ENCODE measurements around the gene ECHS1.

DNA sequence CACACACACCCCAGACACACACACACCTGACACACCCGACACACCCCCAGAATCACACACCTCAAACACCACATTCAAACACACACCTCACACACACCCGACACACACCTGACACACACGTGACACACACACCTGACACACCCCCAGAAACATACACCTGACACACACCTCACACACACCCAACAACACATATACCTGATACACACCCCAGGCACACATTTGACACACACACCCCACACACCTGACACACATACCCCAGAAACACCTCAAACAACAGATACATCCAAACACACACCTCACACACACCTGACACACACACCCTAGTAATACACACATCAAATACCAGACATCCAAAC is 35.8 kb downstream of the ECHS1 start:
- TF ChIP-seq, protein P1, sequence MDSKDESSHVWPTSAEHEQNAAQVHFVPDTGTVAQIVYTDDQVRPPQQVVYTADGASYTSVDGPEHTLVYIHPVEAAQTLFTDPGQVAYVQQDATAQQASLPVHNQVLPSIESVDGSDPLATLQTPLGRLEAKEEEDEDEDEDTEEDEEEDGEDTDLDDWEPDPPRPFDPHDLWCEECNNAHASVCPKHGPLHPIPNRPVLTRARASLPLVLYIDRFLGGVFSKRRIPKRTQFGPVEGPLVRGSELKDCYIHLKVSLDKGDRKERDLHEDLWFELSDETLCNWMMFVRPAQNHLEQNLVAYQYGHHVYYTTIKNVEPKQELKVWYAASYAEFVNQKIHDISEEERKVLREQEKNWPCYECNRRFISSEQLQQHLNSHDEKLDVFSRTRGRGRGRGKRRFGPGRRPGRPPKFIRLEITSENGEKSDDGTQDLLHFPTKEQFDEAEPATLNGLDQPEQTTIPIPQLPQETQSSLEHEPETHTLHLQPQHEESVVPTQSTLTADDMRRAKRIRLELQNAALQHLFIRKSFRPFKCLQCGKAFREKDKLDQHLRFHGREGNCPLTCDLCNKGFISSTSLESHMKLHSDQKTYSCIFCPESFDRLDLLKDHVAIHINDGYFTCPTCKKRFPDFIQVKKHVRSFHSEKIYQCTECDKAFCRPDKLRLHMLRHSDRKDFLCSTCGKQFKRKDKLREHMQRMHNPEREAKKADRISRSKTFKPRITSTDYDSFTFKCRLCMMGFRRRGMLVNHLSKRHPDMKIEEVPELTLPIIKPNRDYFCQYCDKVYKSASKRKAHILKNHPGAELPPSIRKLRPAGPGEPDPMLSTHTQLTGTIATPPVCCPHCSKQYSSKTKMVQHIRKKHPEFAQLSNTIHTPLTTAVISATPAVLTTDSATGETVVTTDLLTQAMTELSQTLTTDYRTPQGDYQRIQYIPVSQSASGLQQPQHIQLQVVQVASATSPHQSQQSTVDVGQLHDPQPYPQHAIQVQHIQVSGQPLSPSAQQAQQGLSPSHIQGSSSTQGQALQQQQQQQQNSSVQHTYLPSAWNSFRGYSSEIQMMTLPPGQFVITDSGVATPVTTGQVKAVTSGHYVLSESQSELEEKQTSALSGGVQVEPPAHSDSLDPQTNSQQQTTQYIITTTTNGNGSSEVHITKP (tag by site-specific recombination; IDR thresholded peaks at IDR 0.05): no peak
- TF ChIP-seq, protein P2, sequence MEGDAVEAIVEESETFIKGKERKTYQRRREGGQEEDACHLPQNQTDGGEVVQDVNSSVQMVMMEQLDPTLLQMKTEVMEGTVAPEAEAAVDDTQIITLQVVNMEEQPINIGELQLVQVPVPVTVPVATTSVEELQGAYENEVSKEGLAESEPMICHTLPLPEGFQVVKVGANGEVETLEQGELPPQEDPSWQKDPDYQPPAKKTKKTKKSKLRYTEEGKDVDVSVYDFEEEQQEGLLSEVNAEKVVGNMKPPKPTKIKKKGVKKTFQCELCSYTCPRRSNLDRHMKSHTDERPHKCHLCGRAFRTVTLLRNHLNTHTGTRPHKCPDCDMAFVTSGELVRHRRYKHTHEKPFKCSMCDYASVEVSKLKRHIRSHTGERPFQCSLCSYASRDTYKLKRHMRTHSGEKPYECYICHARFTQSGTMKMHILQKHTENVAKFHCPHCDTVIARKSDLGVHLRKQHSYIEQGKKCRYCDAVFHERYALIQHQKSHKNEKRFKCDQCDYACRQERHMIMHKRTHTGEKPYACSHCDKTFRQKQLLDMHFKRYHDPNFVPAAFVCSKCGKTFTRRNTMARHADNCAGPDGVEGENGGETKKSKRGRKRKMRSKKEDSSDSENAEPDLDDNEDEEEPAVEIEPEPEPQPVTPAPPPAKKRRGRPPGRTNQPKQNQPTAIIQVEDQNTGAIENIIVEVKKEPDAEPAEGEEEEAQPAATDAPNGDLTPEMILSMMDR (tag by site-specific recombination; IDR thresholded peaks at IDR 0.05): no peak
- TF ChIP-seq ZNF274 (IDR thresholded peaks at IDR 0.05; ENCODE audit: low read length) (no peak), ZNF274 (tag by site-specific recombination; IDR thresholded peaks at IDR 0.05; ENCODE audit: borderline replicate concordance) (peak; percentile 30; the same call in 1 of the 2 replicates), ZNF561 (tag by site-specific recombination; IDR thresholded peaks at IDR 0.05; ENCODE audit: borderline replicate concordance) (no peak), BCL11A (tag by site-specific recombination; IDR thresholded peaks at IDR 0.05; ENCODE audit: low read depth) (no peak), YY1 (tag by site-specific recombination; IDR thresholded peaks at IDR 0.05) (no peak), ZNF311 (tag by site-specific recombination; IDR thresholded peaks at IDR 0.05; ENCODE audit: borderline replicate concordance) (no peak)
- TF ChIP-seq, protein P3, sequence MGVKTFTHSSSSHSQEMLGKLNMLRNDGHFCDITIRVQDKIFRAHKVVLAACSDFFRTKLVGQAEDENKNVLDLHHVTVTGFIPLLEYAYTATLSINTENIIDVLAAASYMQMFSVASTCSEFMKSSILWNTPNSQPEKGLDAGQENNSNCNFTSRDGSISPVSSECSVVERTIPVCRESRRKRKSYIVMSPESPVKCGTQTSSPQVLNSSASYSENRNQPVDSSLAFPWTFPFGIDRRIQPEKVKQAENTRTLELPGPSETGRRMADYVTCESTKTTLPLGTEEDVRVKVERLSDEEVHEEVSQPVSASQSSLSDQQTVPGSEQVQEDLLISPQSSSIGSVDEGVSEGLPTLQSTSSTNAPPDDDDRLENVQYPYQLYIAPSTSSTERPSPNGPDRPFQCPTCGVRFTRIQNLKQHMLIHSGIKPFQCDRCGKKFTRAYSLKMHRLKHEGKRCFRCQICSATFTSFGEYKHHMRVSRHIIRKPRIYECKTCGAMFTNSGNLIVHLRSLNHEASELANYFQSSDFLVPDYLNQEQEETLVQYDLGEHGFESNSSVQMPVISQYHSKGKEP (tag by site-specific recombination; IDR thresholded peaks at IDR 0.05): no peak
